ENCODE results near the gene TMEM115. TPM values are rescaled to one million over a fixed set of nuclear protein-coding genes. Genes with fewer than 3 reads are reported as not detected.

TMEM115 gene
- total and polyA plus RNA-seq, 2 of the 13 experiments (the other 11 are each of a cell fraction or from before 2014, with no cell fraction given) = 22.1 to 30.7 TPM

DNA sequence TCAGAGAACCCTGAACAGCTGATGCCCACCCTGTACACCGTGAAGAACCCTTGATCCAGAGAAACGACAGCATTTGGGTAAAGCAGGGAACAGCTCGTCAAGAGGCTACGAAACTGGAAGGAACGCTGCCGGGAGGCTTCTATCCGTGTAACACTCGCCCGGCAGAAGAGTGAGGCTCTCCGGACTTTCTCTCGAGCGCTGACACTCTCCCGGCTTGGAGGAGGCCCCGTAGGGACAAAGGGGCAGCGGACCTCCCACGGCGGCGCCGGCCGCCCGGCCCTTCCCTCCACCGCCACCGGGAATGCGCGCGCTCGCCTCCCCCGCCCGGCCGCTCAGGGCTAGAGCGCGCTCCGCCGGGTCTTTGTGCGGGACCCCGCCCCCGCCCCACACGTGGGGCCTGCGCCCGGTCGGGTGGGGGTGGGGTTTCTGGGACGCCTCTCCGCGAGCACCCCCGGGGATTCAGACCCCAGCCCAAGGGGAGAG lies 38.4 kb downstream of the TMEM115 start:
- in situ Hi-C loops (cut with HindIII; ENCODE audit: extremely low pct_ligation_motif_present, low pct_unique_long_range_greater_than_20kb) = loop anchor here (5.0 kb wide), 1 partner anchor 59 kb away; no protein-coding TSS in a partner anchor
- Histone ChIP-seq H3K36me3 (replicated peaks in 1 of 2; ENCODE audit: control insufficient read depth in 1 of 2, insufficient read depth in 2 of 2, low read length in 2 of 2) (peaks cover 15 to 40% of the 10 kb centered on the region in 2 experiments), H4K20me1 (ENCODE audit: insufficient read depth, low read length) (no peaks in the 10 kb centered on the region), H2AFZ (ENCODE audit: low read length) (no peak overlapping the region), H3K4me3 (replicated peaks in 1 of 3; ENCODE audit: insufficient read depth in 1 of 3, low read depth in 2 of 3, low read length in 3 of 3) (peak overlapping the region; percentile 81 to 91 (median 85)), H3K27ac (ENCODE audit: extremely low read length, insufficient read depth, low read length) (peak overlapping the region; percentile 100), H3K27me3 (ENCODE audit: control insufficient read depth in 1 of 2, insufficient read depth in 2 of 2, low read length in 2 of 2) (no peaks in the 10 kb centered on the region; a peak in 1 of 5 replicates), H3K9ac (ENCODE audit: insufficient read depth, low read depth, low read length) (peak overlapping the region; percentile 99), H3K4me1 (ENCODE audit: insufficient read depth, low read length) (peaks cover 78% of the 10 kb centered on the region), H3K9me3 (ENCODE audit: low read length) (no peaks in the 10 kb centered on the region), H3K4me2 (ENCODE audit: low read depth, low read length) (peak overlapping the region; percentile 94), H3K79me2 (ENCODE audit: insufficient read depth, low read length) (peaks cover 25% of the 10 kb centered on the region)
- intact Hi-C loops (cut with micrococcal nuclease; ENCODE audit: unreplicated experiment) = loop anchor here (1.0 kb wide), 1 partner anchor 22 kb away; the partner anchor contains the start of genes HYAL3 and NAA80
- POLR2A ChIA-PET = interaction anchor here (0.6 to 13.0 kb wide), 14 partner anchors 12 to 118 kb away, joined by 3 to 222 read pairs (median 8); partner anchors contain the start of genes GNAI2, HYAL1, HYAL3 and IFRD2
- WGBS (ENCODE audit: low lambda C conversion rate) = 0% methylated on average over 6 of the region's 45 CpGs
- FAIRE-seq = no peak
- peak; percentile 58 for DNase-seq (ENCODE audit: low spot score)
- peak; percentile 42 for ATAC-seq
- BruUV-seq (replicated peaks) = no TSS peak
- CTCF ChIA-PET (ENCODE audit: low intra/inter-chr PET ratio, low total read pairs) = interaction anchor here (0.9 to 2.3 kb wide), 3 partner anchors 18 to 94 kb away, joined by 3 to 15 read pairs (median 3); partner anchors contain the start of genes HYAL1, HYAL3 and NAA80
- no peak for TF ChIP-seq ATAD3A (CRISPR knock-in tag; IDR thresholded peaks at IDR 0.05)
- TF ChIP-seq ZNF546 (CRISPR knock-in tag; conservative IDR thresholded peaks at IDR 0.05) = 0 out of 2 replicates have a peak, but pooled peaks have one; percentile 56
- TF ChIP-seq AGO2 (optimal IDR thresholded peaks at IDR 0.05; ENCODE audit: low read depth, low read length) = peak; percentile 54
- TF ChIP-seq ZNF563 (CRISPR knock-in tag; IDR thresholded peaks at IDR 0.05) = peak; percentile 79
- peak; percentile 21; the same call in 1 of the 2 replicates for TF ChIP-seq GATAD2A (CRISPR knock-in tag; IDR thresholded peaks at IDR 0.05)
- no peak for TF ChIP-seq ZNF816 (CRISPR knock-in tag; IDR thresholded peaks at IDR 0.05; ENCODE audit: borderline replicate concordance)
- peak; percentile 42; the same call in 1 of the 2 replicates for TF ChIP-seq SAFB2 (CRISPR knock-in tag; IDR thresholded peaks at IDR 0.05; ENCODE audit: borderline replicate concordance, low read depth)
- no peak for TF ChIP-seq MAF1 (CRISPR knock-in tag; IDR thresholded peaks at IDR 0.05; ENCODE audit: borderline replicate concordance)
- TF ChIP-seq ZMYM4 (CRISPR knock-in tag; IDR thresholded peaks at IDR 0.05) = no peak
- peak; percentile 97 for TF ChIP-seq MXI1 (IDR thresholded peaks at IDR 0.05; ENCODE audit: borderline replicate concordance, low read depth, low read length)
- 0 out of 2 replicates have a peak, but pooled peaks have one; percentile 58 for TF ChIP-seq GLI4 (CRISPR knock-in tag; IDR thresholded peaks at IDR 0.05; ENCODE audit: borderline replicate concordance)
- no peak for TF ChIP-seq KLF9 (CRISPR knock-in tag; IDR thresholded peaks at IDR 0.05; ENCODE audit: low read depth)
- TF ChIP-seq, protein P1, sequence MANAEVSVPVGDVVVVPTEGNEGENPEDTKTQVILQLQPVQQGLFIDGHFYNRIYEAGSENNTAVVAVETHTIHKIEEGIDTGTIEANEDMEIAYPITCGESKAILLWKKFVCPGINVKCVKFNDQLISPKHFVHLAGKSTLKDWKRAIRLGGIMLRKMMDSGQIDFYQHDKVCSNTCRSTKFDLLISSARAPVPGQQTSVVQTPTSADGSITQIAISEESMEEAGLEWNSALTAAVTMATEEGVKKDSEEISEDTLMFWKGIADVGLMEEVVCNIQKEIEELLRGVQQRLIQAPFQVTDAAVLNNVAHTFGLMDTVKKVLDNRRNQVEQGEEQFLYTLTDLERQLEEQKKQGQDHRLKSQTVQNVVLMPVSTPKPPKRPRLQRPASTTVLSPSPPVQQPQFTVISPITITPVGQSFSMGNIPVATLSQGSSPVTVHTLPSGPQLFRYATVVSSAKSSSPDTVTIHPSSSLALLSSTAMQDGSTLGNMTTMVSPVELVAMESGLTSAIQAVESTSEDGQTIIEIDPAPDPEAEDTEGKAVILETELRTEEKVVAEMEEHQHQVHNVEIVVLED (CRISPR knock-in tag; IDR thresholded peaks at IDR 0.05; ENCODE audit: borderline replicate concordance) = no peak
- no peak for TF ChIP-seq EED (CRISPR knock-in tag; IDR thresholded peaks at IDR 0.05)
- TF ChIP-seq ARHGAP35 (CRISPR knock-in tag; IDR thresholded peaks at IDR 0.05; ENCODE audit: borderline replicate concordance) = 0 out of 2 replicates have a peak, but pooled peaks have one; percentile 47
- TF ChIP-seq ZNF101 (CRISPR knock-in tag; IDR thresholded peaks at IDR 0.05; ENCODE audit: borderline replicate concordance, low read depth) = no peak
- TF ChIP-seq, protein P2, sequence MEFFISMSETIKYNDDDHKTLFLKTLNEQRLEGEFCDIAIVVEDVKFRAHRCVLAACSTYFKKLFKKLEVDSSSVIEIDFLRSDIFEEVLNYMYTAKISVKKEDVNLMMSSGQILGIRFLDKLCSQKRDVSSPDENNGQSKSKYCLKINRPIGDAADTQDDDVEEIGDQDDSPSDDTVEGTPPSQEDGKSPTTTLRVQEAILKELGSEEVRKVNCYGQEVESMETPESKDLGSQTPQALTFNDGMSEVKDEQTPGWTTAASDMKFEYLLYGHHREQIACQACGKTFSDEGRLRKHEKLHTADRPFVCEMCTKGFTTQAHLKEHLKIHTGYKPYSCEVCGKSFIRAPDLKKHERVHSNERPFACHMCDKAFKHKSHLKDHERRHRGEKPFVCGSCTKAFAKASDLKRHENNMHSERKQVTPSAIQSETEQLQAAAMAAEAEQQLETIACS (CRISPR knock-in tag; IDR thresholded peaks at IDR 0.05) = peak; percentile 90
- TF ChIP-seq, protein P3, sequence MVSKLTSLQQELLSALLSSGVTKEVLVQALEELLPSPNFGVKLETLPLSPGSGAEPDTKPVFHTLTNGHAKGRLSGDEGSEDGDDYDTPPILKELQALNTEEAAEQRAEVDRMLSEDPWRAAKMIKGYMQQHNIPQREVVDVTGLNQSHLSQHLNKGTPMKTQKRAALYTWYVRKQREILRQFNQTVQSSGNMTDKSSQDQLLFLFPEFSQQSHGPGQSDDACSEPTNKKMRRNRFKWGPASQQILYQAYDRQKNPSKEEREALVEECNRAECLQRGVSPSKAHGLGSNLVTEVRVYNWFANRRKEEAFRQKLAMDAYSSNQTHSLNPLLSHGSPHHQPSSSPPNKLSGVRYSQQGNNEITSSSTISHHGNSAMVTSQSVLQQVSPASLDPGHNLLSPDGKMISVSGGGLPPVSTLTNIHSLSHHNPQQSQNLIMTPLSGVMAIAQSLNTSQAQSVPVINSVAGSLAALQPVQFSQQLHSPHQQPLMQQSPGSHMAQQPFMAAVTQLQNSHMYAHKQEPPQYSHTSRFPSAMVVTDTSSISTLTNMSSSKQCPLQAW (CRISPR knock-in tag; IDR thresholded peaks at IDR 0.05) = no peak
- no peak for TF ChIP-seq PITX1 (CRISPR knock-in tag; IDR thresholded peaks at IDR 0.05)
- peak; percentile 30; the same call in 1 of the 2 replicates for TF ChIP-seq HDAC1 (CRISPR knock-in tag; IDR thresholded peaks at IDR 0.05)
- peak; percentile 89 for TF ChIP-seq SAP130 (CRISPR knock-in tag; IDR thresholded peaks at IDR 0.05; ENCODE audit: low read depth)
- no peak for TF ChIP-seq NFE2L2 (IDR thresholded peaks at IDR 0.05; ENCODE audit: low read length)

Measured in HepG2 (cell line).